ENCODE measurements around the gene SMURF1.

Gene SMURF1

DNA sequence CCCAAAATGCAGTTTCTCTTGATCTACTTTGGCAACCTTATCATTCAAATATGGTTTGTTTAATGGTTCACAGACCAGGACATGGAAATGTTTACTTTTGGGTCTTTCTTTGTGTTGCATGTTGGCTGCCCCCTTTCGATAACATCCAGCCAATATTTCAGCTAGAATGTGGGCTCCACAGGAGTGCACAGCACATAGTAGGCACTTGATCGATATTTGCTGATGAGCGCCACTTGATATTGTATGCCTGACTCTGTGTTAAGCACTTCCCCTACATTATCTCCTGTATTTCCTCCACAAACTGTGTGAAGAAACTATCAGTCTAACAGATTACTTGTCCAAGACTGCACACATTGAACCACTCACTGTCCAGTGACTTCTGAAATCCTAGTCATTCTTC is 60.2 kb downstream of the SMURF1 start:
- H3K4me1 ChIP-seq (ENCODE audit: control insufficient read depth, insufficient read depth, low read length) = peaks cover 1% of the 10 kb centered on the region; the same call in 1 of the 2 replicates
- DNase-seq (ENCODE audit: low read depth, low spot score) = no peak
- H3K36me3 ChIP-seq (ENCODE audit: control insufficient read depth, insufficient read depth, low read length) = no peaks in the 10 kb centered on the region
- H3K27ac ChIP-seq (ENCODE audit: low read length) = no peak overlapping the region
- WGBS (ENCODE audit: insufficient coverage, insufficient read length) = no CpG with 5 or more reads among the region's 3 CpGs
- H3K9me3 ChIP-seq (ENCODE audit: control insufficient read depth, insufficient read depth, low read length) = no peaks in the 10 kb centered on the region
- no peaks in the 10 kb centered on the region for H3K27me3 ChIP-seq (ENCODE audit: control insufficient read depth, insufficient read depth, low read length)
- H3K4me3 ChIP-seq (ENCODE audit: low read length) = no peak overlapping the region

DNA sequence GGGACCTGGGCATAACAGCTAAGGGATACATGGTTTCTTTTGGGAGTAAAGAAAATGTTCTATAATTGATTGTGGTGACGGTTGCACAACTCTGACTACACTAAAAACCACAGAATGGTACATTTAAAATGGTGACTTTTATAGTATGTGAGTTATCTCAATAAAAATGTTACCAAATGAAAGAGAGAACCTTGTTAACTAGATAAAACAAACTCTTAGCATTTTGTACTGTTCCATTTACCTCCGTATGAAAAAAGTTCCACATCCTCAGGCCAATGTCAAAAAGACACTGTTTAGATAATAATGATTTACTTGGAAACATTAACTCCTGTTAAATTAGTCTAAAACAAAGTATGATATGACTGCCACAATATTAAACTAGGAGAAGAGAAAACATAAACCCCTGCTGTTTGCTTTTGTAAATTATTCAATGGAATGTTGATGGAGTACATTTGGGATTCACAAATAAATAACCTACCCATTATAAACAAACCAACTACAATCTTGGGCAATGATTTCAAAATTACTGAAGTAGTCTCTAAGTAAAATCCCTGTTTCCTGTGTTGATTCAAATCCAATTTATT is 60.7 kb downstream of the SMURF1 start:
- WGBS (ENCODE audit: insufficient coverage, insufficient read length) = no CpG with 5 or more reads among the region's 2 CpGs
- no peak for DNase-seq (ENCODE audit: low read depth, low spot score)

GRCh38 chr7:99080679-99081078 is 63.2 kb downstream of the SMURF1 start:
- Histone ChIP-seq H3K9me3 (ENCODE audit: control insufficient read depth, insufficient read depth, low read length) (no peaks in the 10 kb centered on the region), H3K4me3 (ENCODE audit: low read length) (no peak overlapping the region), H3K4me1 (ENCODE audit: control insufficient read depth, insufficient read depth, low read length) (peaks cover 1% of the 10 kb centered on the region; the same call in 1 of the 2 replicates), H3K27ac (ENCODE audit: low read length) (no peak overlapping the region), H3K27me3 (ENCODE audit: control insufficient read depth, insufficient read depth, low read length) (no peaks in the 10 kb centered on the region), H3K36me3 (ENCODE audit: control insufficient read depth, insufficient read depth, low read length) (no peaks in the 10 kb centered on the region)
- DNase-seq (ENCODE audit: low read depth, low spot score) = no peak
- no CpG with 5 or more reads among the region's 6 CpGs for WGBS (ENCODE audit: insufficient coverage, insufficient read length)

More for the DNA sequence above, 60.7 kb downstream of the SMURF1 start:
- Histone ChIP-seq H3K4me3 (ENCODE audit: low read length) (no peak overlapping the region), H3K9me3 (ENCODE audit: control insufficient read depth, insufficient read depth, low read length) (no peaks in the 10 kb centered on the region), H3K27me3 (ENCODE audit: control insufficient read depth, insufficient read depth, low read length) (no peaks in the 10 kb centered on the region), H3K27ac (ENCODE audit: low read length) (no peak overlapping the region), H3K36me3 (ENCODE audit: control insufficient read depth, insufficient read depth, low read length) (no peaks in the 10 kb centered on the region), H3K4me1 (ENCODE audit: control insufficient read depth, insufficient read depth, low read length) (peaks cover 1% of the 10 kb centered on the region; the same call in 1 of the 2 replicates)

- Histone ChIP-seq H3K36me3 (ENCODE audit: control insufficient read depth, insufficient read depth, low read length) (no peaks in the 10 kb centered on the region), H3K4me3 (ENCODE audit: low read length) (no peak overlapping the region)
Measured at GRCh38 chr7:99079104-99079503, 64.8 kb downstream of the SMURF1 start.

DNA sequence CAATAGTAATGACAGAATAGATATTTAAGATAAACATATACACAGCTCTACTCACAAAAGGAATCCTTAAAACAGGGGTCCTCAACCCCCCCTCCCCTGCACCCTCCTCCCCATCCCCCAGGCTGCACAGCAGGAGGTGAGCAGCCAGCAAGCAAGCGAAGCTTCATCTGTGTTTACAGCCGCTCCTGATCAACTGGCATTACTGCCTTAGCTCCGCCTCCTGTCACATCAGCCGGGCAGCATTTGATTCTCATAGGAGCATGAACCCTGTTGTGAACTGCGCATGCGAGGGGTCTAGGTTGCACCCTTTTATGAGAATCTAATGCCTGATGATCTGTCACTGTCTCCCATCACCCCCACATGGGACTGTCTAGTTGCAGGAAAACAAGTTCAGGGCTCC is 65.5 kb downstream of the SMURF1 start:
- Histone ChIP-seq H3K9me3 (ENCODE audit: control insufficient read depth, insufficient read depth, low read length) (no peaks in the 10 kb centered on the region), H3K27ac (ENCODE audit: low read length) (no peak overlapping the region)

More at GRCh38 chr7:99079104-99079503, 64.8 kb downstream of the SMURF1 start:
- DNase-seq (ENCODE audit: low read depth, low spot score) = no peak
- Histone ChIP-seq H3K4me1 (ENCODE audit: control insufficient read depth, insufficient read depth, low read length) (peaks cover 1% of the 10 kb centered on the region; the same call in 1 of the 2 replicates), H3K9me3 (ENCODE audit: control insufficient read depth, insufficient read depth, low read length) (no peaks in the 10 kb centered on the region), H3K27ac (ENCODE audit: low read length) (no peak overlapping the region), H3K27me3 (ENCODE audit: control insufficient read depth, insufficient read depth, low read length) (no peaks in the 10 kb centered on the region)
- no CpG with 5 or more reads among the region's 9 CpGs for WGBS (ENCODE audit: insufficient coverage, insufficient read length)

GRCh38 chr7:99076615-99077014 is 67.3 kb downstream of the SMURF1 start:
- Histone ChIP-seq H3K36me3 (ENCODE audit: control insufficient read depth, insufficient read depth, low read length) (no peaks in the 10 kb centered on the region), H3K4me3 (ENCODE audit: low read length) (no peak overlapping the region), H3K27me3 (ENCODE audit: control insufficient read depth, insufficient read depth, low read length) (no peaks in the 10 kb centered on the region), H3K27ac (ENCODE audit: low read length) (no peak overlapping the region), H3K9me3 (ENCODE audit: control insufficient read depth, insufficient read depth, low read length) (no peaks in the 10 kb centered on the region), H3K4me1 (ENCODE audit: control insufficient read depth, insufficient read depth, low read length) (no peaks in the 10 kb centered on the region)
- WGBS (ENCODE audit: insufficient coverage, insufficient read length) = no CpG with 5 or more reads among the region's 10 CpGs
- no peak for DNase-seq (ENCODE audit: low read depth, low spot score)

More for the DNA sequence above, 65.5 kb downstream of the SMURF1 start:
- Histone ChIP-seq H3K27me3 (ENCODE audit: control insufficient read depth, insufficient read depth, low read length) (no peaks in the 10 kb centered on the region), H3K4me3 (ENCODE audit: low read length) (no peak overlapping the region), H3K4me1 (ENCODE audit: control insufficient read depth, insufficient read depth, low read length) (no peaks in the 10 kb centered on the region), H3K36me3 (ENCODE audit: control insufficient read depth, insufficient read depth, low read length) (no peaks in the 10 kb centered on the region)
- no peak for DNase-seq (ENCODE audit: low read depth, low spot score)
- WGBS (ENCODE audit: insufficient coverage, insufficient read length) = no CpG with 5 or more reads among the region's 6 CpGs

GRCh38 chr7:99073839-99074446 is 70.0 kb downstream of the SMURF1 start:
- no peaks in the 10 kb centered on the region for H3K4me1 ChIP-seq (ENCODE audit: control insufficient read depth, insufficient read depth, low read length)
- H3K27me3 ChIP-seq (ENCODE audit: control insufficient read depth, insufficient read depth, low read length) = no peaks in the 10 kb centered on the region
- H3K27ac ChIP-seq (ENCODE audit: low read length) = no peak overlapping the region
- no peaks in the 10 kb centered on the region for H3K36me3 ChIP-seq (ENCODE audit: control insufficient read depth, insufficient read depth, low read length)
- no peaks in the 10 kb centered on the region for H3K9me3 ChIP-seq (ENCODE audit: control insufficient read depth, insufficient read depth, low read length)
- DNase-seq (ENCODE audit: low read depth, low spot score) = no peak
- H3K4me3 ChIP-seq (ENCODE audit: low read length) = no peak overlapping the region
- no CpG with 5 or more reads among the region's 2 CpGs for WGBS (ENCODE audit: insufficient coverage, insufficient read length)

DNA sequence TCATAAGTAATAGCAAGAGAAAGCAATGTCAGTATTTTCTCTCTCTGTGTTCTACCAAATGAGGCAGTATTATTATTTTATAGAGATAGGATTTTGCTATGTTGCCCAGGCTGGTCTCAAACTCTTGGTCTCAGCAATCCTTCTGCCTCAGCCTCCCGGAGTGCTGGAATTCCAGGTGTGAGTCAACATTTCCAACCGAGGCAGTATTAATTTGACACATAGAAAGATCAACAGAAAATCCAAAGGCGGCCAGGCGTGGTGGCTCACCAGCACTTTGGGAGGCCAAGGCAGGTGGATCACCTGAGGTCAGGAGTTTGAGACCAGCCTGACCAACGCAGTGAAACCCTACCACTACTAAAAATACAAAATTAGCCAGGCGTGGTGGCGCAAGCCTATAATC is 71.8 kb downstream of the SMURF1 start:
- no peak for DNase-seq (ENCODE audit: low read depth, low spot score)
- H3K36me3 ChIP-seq (ENCODE audit: control insufficient read depth, insufficient read depth, low read length) = no peaks in the 10 kb centered on the region
- no peak overlapping the region for H3K27ac ChIP-seq (ENCODE audit: low read length)
- no CpG with 5 or more reads among the region's 7 CpGs for WGBS (ENCODE audit: insufficient coverage, insufficient read length)
- no peaks in the 10 kb centered on the region for H3K27me3 ChIP-seq (ENCODE audit: control insufficient read depth, insufficient read depth, low read length)
- no peaks in the 10 kb centered on the region for H3K4me1 ChIP-seq (ENCODE audit: control insufficient read depth, insufficient read depth, low read length)
- no peak overlapping the region for H3K4me3 ChIP-seq (ENCODE audit: low read length)
- H3K9me3 ChIP-seq (ENCODE audit: control insufficient read depth, insufficient read depth, low read length) = no peaks in the 10 kb centered on the region

GRCh38 chr7:99070361-99070760 is 73.5 kb downstream of the SMURF1 start:
- no peaks in the 10 kb centered on the region for H3K36me3 ChIP-seq (ENCODE audit: control insufficient read depth, insufficient read depth, low read length)
- H3K27ac ChIP-seq (ENCODE audit: low read length) = no peak overlapping the region
- no CpG with 5 or more reads among the region's 3 CpGs for WGBS (ENCODE audit: insufficient coverage, insufficient read length)
- no peak overlapping the region for H3K4me3 ChIP-seq (ENCODE audit: low read length)
- DNase-seq (ENCODE audit: low read depth, low spot score) = no peak
- H3K4me1 ChIP-seq (ENCODE audit: control insufficient read depth, insufficient read depth, low read length) = no peaks in the 10 kb centered on the region
- no peaks in the 10 kb centered on the region for H3K9me3 ChIP-seq (ENCODE audit: control insufficient read depth, insufficient read depth, low read length)
- no peaks in the 10 kb centered on the region for H3K27me3 ChIP-seq (ENCODE audit: control insufficient read depth, insufficient read depth, low read length)

- Histone ChIP-seq H3K4me1 (ENCODE audit: control insufficient read depth, insufficient read depth, low read length) (no peaks in the 10 kb centered on the region), H3K27ac (ENCODE audit: low read length) (no peak overlapping the region), H3K27me3 (ENCODE audit: control insufficient read depth, insufficient read depth, low read length) (no peaks in the 10 kb centered on the region), H3K9me3 (ENCODE audit: control insufficient read depth, insufficient read depth, low read length) (no peaks in the 10 kb centered on the region), H3K36me3 (ENCODE audit: control insufficient read depth, insufficient read depth, low read length) (no peaks in the 10 kb centered on the region), H3K4me3 (ENCODE audit: low read length) (no peak overlapping the region)
- WGBS (ENCODE audit: insufficient coverage, insufficient read length) = no CpG with 5 or more reads among the region's 6 CpGs
- no peak for DNase-seq (ENCODE audit: low read depth, low spot score)
Measured at GRCh38 chr7:99061001-99061776, 82.7 kb downstream of the SMURF1 start.
